ENCODE data around the gene IQUB.
"Not testable (repeated sequence)": the region's sequence is repeated elsewhere in the genome, so short reads cannot be mapped to it uniquely, and the experiment has no call there.

Gene IQUB

GRCh38 chr7:123534383-123535260 lies at the start of gene IQUB:
IQUB (minus strand) TSS chr7:123534595; CDS start chr7:123512340, 22,255 bp downstream.
- DNase-seq: peak; percentile 99

DNA sequence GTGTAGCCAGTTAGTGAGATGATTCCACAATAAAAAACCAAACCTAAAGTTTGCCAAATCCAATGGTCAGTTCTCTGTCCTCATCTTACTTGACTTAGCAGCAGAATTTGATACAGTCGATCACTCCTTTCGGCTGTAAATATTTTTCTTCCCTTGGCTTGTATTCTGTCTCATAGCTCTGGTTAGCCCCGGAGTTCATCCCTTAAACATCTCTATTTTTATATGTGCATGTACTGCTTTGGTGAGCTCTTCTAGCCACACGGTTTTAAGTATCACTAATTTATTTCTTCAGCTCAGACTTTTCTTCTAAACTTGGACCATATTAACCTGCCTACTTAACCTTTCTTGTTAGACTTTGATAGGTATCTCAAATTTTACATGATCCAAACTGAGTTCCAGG lies 49.4 kb upstream of the IQUB start:
- no peak for DNase-seq

DNA sequence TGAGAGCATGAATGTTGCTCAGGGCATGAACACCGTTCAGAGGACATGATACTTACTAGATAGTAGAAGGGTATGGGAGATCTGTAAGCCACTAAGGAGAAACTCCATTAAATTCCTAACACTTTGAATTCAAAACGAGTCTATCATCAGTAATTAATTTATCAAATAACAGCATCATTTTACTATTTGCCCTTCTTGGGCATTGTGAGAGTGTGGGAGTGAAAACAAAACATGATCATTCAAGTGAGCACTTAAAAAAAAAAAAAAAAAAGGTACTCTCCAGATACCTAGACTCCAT lies 46.7 kb upstream of the IQUB start:
- DNase-seq: no peak

DNA sequence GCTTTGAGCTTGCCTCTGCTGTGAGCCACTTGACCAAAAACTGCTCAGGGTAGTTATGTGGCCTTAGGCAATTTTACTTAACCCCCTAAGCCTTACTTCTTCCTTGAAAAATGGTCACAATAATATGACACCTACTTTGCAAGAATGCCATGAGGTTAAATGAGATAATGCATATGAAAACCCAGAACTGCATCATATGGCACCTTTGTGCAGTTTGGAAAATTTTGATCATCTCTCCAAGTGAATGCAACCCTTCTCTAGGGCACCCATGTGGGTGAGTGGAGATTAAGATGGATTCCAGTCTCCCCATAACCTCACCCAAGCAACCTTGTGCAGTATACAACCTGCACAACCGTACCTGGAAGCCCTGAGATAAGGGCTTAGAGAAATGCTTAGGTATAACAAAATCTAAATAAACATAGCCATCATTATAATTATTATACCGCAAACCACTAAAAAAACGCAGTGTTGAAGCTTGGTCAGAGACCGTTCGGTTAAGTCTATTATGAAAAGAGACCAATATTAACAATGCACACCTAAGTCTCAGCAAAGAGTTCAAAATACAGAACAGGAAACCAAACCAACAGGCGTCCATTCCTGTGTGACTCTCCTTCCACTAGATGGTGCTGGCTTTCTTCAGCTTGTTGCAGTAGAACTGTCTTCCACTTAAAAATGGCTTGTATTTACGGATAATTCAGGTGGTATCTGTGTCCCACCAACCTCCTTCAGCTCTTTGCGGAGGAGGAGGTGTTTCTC lies 46.2 kb upstream of the IQUB start:
- peak; percentile 14 for DNase-seq

- no peak for DNase-seq
Observed at GRCh38 chr7:123579416-123579815, 45.0 kb upstream of the IQUB start.

GRCh38 chr7:123573896-123574467 lies 39.6 kb upstream of the IQUB start:
- no peak for DNase-seq

GRCh38 chr7:123573341-123573740 lies 38.9 kb upstream of the IQUB start:
- no peak for DNase-seq

DNA sequence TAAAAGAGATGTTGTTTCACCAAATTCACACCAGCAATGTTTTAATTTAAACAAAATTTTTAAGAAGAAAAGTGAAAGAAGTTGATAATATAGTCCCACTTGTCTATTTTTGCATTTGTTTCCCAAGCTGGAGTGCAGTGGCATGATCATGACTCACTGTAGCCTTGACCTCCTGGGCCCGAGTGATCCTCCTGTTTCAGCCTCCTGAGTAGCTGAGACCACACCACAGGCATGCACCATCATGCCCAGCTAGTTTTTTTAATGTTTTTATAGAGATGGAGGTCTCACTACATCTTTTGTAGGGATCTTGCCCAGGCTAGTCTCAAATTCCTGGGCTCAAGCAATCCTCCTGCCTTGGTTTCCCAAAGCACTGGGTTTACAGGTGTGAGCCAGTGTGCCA lies 37.3 kb upstream of the IQUB start:
- DNase-seq: peak; percentile 4

- no peak for DNase-seq
Observed at GRCh38 chr7:123571187-123571586, 36.8 kb upstream of the IQUB start.

DNA sequence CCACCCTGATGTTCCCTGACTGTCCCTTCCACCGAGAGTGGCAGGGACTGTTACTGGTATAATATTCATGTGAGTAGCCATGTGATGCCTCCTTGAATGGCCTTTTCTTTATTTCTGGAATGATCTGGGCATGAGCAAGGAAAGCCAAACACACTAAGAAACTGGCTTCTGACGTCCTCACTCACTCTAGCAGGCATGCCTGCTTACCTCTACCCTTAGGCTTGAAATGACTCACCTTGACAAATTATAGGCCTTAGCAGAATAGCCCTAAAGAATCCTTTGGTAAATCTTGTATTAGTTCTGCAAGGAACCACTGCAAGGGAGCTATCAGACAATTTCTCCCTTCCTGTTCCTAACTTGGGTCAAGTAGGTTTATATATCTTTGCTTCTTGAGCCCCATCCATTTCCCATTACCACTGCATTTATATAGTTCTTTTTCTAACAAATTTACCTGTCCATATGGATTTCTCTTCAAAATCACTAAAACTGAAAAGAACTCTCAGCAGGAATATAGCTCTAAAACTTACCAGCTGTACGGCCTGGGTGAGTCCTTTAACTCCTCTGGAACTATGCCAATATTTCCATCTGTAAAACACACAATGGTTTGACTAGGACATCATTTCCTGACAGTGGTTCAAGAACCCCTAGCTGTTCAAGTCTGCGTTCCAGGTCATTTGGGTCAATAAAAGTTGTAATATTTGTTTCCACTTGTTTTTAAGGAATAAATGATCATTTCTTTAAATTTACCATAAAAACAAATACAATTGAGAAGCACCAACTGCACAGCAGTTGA lies 36.2 kb upstream of the IQUB start:
- DNase-seq: no peak

- DNase-seq: no peak
Observed at GRCh38 chr7:123569352-123570010, 35.1 kb upstream of the IQUB start.

DNA sequence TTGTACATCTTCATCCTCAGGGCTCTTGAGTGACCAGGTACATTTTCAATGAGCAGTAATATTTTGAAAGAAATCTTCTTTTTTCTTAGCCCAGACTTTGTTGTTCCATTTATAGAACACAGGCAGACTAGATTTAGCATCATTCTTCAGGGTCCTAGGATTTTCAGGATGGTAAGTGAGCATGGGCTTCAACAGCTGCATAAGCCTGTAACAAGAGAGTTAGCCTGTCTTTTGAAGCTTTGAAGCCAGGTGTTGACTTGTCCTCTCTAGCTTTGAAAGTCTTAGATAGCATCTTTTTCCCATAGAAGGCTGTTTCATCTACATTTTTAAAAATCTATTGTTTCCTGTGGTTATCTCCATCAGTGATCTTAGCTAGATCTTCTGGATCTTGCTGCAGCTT lies 27.7 kb upstream of the IQUB start:
- DNase-seq: no peak

DNA sequence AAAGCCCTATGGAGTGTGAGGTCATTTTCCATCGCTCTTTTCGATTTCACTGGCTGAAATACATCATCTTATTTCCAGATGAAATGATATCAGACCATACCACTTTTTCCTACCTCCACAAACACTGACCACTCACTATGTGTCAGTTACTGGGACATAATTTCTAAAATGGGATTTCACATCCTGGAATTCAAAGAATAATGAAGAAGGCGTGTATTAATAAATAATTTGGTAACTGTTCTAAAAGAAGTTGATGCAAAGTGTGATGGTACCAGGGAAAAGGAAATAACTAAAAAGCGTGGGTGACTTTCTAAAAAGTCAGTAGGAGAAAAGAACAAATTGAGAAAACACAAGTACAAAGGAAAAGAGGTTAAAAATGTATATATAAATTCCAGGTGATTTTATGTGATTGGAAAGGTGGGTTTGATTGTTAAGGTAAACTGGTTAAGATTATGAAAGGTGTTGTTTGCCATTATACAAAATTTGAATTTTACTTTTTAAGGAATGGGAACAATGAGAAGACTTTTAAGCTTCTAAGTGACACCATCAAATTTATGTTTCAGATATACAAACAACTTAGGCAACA lies 24.0 kb upstream of the IQUB start:
- DNase-seq: no peak

DNA sequence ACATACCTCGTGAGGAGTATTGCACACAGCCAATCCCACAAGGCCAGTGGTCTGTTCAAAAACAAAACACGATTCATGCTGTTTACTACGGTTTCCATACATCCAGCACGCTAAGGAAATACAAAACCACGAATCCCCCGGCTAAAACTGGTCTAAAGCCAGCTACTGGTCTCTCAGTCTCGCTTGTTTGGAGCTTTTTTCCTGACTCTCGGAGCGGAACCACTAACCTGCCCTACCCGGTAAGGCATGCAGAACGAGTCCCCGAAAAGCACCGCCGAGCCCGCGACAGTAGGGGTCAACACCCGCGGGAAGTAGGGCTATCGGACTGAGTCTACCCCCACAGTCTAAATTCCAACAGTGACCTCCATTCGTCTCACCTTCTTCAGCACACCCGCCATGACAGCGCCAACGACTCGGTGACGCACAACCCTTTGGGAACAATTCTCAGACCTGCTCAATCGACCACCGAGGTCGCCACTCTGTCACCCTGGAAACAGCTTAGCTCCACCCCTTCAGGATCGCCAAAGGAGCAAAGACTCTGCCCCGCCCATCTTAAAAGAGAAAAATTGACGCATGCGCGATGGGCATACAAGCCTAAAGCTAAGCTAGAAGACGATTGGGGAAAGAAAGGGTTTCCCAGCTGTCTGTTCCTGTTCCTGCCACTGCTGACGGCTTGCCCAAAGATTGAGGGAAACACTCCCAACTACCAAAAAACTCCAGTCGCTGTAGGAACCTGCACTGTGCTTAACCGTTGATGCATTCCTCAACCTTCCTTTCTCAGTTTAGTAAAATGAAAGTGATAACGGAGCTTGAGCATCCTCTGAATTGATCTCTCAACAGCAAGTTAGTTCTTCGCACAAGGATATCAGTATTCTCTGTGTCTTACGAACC lies 23.2 kb upstream of the IQUB start, which contains the start of gene NDUFA5:
Gene NDUFA5, minus strand, starts transcription at position 421 of the 891 bp plus-strand sequence. Its CDS starts 23 bp downstream, at position 398.
- DNase-seq: peak; percentile 100

GRCh38 chr7:123557016-123557397 lies 22.6 kb upstream of the IQUB start:
- peak; percentile 7 for DNase-seq

DNA sequence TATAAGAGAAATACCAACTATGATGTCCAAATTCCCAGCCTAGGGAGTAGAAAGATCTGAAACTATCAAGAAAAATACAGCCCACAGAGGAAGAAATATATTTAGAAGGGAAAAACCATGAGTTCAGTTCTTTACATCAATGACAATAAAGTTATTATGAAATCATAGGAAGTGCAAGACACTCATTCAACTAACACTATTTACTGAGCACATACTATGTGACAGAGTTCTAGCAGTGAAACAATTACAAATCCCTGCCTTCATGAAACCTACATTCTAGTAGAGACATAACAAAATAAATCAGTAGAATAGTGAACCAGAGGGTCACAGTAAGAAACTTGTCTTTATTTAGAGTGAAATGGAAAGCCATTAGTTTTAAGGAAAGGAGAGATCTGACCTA lies 21.1 kb upstream of the IQUB start:
- DNase-seq: no peak

GRCh38 chr7:123553159-123553558 lies 18.8 kb upstream of the IQUB start:
- DNase-seq: no peak

GRCh38 chr7:123552641-123553040 lies 18.2 kb upstream of the IQUB start:
- no peak for DNase-seq

DNA sequence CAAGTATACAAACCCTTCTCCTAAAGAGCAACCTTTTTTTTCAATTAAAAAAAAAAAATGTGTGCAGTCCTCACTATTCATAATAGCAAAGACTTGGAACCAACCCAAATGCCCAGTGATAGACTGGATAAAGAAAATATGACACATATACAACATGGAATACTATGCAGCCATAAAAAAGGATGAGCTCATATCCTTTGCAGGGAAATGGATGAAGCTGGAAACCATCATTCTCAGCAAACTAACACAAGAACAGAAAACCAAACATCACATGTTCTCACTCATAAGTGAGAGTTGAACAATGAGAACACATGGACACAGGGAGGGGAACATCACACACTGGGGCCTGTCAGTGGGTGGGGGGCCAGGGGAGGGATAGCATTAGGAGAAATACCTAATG lies 17.7 kb upstream of the IQUB start:
- DNase-seq: not testable (repeated sequence)

DNA sequence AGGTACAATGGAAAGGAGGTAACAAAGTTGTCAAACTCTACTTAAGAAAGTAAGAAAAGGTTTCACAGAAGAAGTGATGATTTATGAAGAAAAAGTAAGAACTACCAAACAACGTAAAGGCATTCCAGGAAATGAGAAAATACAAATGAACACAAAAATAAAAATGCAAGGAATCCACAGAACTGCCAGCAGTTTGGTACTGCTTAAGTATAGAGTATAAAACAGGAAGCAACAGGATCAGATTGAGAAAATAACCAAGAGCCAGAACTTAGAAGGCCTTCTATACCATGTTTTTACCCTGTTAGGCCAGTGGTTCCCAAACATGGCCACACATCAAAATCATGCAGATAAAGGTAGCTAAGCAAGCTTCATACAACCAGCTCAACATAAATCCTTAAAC lies 14.0 kb upstream of the IQUB start:
- DNase-seq: no peak

GRCh38 chr7:123539871-123540270 lies 5.5 kb upstream of the IQUB start:
- no peak for DNase-seq
